Inflammatory macrophage treated with lipopolysaccharide for 1 hour (primary cell): ENCODE data around the gene TEX264.
"Not testable (repeated sequence)": the region's sequence is repeated elsewhere in the genome, so short reads cannot be mapped to it uniquely, and the experiment has no call there.

Source experiments
- DNase-seq, 2 donors: peaks; one replicate each; pipeline ENCODE4 v3.0.0-alpha.2; 2020 to 2022

The TEX264 gene

DNA sequence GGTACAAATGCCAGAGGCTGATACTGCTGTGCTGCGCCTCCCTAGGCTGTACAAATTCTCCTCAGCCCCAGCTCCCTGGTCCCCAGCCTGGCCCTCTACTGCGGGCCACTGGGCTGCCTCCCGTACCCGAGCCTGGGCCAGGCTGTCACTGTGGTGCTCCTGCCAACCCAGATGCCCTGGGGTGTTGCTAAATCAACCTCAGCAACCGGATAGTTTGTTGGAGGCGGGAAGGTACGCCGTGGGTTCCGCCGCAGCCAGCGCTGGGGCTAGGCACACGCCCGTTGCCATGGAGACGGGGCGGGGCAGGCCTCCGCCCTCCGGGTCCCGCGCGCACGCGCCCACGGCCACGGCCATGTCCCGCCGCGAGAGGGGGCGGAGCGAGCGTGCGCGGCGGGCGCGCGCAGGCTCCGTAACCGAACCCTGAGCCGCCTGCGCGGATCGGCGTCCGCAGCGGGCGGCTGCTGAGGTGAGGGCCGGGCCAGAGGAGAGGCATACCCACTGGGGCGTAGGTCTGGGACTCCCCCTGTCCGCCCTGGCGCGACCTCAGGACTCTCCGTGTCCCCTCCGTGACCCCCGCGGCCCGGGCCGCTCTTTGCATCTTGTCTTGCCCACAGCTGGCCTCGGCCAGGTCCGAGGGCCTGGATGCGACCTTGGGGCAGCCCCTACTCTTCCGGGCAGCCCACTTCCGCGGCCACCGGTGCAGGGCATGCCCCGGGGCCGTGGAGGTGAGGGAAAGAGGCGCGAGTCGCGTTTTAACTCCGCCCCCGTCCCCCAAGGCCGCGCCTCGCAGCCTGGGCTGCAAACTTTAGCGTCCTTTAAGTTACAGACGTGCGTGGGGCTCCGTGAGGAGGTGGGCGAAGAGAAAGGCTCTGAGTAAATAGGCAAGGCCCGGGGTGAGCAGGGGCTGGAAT lies at the start of gene TEX264:
Gene TEX264, plus strand, starts transcription at position 430 of the 911 bp plus-strand sequence. CDS start 3,053 bp downstream, outside the sequence.
- DNase-seq, result peak; percentile 86 to 95

DNA sequence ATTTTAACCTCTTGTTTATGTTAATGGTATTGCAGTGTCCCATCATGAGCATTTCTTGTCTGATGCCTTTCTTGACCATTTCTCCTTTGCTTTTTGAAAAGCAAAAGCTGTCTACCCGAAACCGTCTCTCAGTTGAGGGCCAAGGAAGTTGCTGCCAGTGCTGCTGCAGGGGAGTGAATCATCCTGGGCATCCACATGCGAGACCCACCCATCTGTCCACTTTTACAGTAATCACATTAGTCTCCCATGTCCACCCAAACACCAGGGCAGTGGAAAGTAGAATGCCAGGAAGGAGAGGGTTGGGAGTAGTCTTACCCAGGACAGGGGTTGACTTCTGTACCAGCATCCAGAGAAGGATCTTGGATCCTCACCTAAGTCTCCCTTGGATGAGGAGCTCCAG lies 48.6 kb upstream of the TEX264 start:
- no peak for DNase-seq

GRCh38 chr3:51622868-51623267 lies 48.2 kb upstream of the TEX264 start:
- no peak for DNase-seq

- no peak for DNase-seq
These were observed 40.5 kb upstream of the TEX264 start for GRCh38 chr3:51630513-51630912.

- no peak for DNase-seq
These were observed 33.7 kb upstream of the TEX264 start for GRCh38 chr3:51637144-51637940.

- DNase-seq, result peak; percentile 44 to 54
These were observed 33.0 kb upstream of the TEX264 start for GRCh38 chr3:51637941-51638471.

- peak; percentile 66 to 71 for DNase-seq
These were observed 28.6 kb upstream of the TEX264 start for GRCh38 chr3:51642462-51642861.

DNA sequence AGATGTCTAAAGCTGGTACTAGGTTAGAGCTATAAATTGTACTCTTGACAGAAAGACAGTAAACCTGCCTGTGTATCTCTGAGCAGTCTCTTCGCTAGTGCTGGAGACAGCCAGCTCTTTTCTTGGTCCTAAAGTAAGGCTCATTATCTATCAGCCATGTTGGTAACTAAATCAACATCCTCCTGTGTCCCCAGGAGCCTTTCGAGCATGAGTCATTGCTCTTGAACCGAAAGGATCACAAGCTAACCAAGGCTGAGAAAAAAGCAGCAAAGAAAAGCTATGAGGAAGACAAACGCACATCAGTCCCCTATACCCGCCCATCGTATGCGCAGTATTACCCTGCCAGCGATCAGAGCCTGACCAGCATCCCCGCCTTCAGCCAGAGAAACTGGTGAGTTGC lies 25.0 kb upstream of the TEX264 start:
- DNase-seq, result no peak

DNA sequence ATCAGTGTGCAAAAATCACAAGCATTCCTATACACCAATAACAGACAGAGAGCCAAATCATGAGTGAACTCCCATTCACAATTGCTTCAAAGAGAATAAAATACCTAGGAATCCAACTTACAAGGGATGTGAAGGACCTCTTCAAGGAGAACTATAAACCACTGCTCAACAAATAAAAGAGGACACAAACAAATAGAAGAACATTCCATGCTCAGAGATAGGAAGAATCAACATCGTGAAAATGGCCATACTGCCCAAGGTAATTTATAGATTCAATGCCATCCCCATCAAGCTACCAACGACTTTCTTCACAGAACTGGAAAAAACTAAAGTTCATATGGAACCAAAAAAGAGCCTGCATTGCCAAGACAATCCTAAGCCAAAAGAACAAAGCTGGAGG lies 18.9 kb upstream of the TEX264 start:
- DNase-seq, result not testable (repeated sequence)

DNA sequence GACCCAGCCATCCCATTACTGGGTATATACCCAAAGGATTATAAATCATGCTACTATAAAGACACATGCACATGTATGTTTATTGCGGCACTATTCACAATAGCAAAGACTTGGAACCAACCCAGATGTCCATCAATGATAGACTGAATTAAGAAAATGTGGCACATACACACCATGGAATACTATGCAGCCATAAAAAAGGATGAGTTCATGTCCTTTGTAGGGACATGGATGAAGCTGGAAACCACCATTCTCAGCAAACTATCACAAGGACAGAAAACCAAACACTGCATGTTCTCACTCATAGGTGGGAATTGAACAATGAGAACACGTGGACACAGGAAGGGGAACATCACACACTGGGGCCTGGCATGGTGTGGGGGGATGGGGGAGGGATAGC lies 17.6 kb upstream of the TEX264 start:
- not testable (repeated sequence) for DNase-seq

GRCh38 chr3:51657234-51657633 lies 13.8 kb upstream of the TEX264 start:
- DNase-seq, result peak; percentile 75 to 85

- no peak for DNase-seq
These were observed 11.1 kb upstream of the TEX264 start for GRCh38 chr3:51659942-51660341.

- no peak for DNase-seq
These were observed 8.6 kb upstream of the TEX264 start for GRCh38 chr3:51662456-51662855.

GRCh38 chr3:51668756-51669155 lies 2.3 kb upstream of the TEX264 start:
- no peak for DNase-seq

DNA sequence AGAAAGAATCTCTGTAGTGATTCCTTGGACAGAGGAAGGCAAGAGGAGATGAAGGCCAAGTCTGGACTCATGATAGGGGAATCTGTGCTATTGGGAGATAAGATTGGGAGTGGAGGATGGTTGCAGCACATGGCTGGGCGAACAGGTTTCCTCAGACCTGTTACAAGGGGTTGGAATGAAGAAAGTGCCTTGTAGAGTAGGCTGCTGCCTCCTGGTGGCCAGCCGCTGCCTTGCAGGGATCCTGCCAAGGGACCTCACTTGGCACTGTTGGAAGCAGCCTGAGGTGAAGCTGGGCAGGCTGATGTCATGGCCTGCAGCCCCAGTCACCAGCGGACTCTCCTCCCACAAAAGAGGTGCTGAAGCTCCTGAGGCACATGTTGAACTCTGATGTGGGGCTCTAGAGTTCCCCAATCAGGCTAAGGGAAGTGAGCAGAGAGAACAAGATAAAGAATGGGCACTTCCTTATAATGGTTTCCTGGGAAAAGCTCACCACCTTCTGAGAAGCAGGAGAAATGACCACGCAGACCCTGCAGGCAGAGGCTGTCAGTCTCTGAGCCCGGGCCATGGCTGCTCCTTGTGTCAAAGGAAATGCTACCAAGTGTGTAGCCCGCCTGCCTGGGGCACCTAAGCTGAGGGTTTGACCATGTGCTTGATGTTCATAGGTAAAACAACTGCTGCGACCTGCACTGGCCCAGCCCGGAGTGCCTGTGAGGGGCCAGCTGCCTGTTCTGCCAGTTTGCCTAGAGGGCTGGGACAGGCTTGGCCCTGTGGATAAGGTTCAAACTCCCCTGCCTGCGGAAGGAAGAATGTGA lies 1.6 kb upstream of the TEX264 start:
- DNase-seq, result peak; percentile 71 to 91

DNA sequence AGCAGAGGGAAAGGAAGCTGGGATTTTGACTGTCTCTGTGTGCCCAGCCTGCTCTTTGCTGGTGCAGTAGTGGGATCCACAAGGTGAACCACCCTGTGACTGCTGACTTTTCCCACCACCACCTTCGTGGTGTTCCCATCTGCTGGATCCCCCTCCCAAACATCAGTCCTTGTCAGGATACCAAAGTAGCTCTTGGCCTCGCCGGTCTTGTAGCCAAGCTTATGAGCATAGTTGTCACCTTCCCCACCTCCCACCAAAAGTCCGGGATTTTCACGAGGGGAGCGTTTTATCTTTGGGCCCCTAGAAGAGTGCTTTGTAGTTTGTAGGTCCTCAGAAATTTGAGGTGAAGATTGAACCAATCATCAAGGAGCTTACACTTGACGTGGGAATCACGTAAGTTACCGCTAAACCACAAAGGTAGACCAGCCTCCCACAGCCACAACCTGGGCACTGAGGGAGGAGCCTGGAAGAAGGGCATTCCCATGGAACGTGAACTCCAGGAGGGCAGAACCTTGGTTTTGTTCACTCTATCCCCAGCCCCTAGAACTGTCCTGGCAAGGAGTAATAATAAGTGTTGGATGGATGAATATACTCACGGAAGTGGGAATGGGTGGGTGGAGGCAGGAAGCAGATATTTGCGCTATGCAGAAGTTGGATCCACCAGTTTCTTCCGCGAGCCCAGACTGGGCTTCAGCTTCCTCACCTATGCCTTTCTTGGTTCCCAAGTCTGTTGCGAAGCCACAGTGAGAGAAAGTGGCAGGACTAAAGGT lies 814 bp upstream of the TEX264 start:
- DNase-seq, result peak in 1 of 2 donors; percentile 20

DNA sequence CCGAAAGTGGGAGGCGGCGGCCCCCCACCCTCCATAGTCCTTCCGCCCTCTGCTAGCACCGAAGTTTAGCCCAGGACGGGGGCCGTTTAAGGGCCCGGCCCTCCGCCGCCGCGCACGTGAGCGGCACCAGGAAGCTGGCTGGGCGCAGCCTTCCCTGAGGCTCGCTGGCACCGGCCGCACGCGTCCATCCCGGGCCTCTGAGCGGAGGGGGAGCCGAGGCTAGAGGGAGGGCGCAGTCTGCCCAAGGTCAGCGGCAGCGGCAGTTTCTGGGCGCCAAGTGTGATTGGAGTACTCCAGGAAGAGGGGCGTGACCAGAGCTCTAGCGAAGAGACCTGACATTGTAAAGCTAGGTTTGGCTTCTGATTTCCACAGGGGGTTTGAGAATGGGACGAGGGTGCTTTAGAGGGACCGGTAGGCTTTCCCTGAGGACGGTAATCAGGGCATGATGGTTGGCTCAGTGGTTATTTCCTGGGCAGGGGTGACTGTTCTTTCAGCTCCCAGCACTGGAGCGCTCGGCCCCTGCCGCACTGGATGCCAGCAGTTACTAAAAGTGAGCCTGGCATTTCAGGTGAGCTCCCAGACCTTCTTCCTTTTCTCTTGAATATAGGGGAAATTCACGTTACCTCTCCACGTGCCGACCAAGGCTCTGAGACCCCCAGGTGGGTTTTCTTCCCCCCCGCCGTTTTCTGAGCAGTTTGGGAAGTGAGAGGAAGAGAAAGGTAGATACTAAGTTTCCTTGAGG lies 853 bp downstream of the TEX264 start:
- peak; percentile 41 to 58 for DNase-seq

DNA sequence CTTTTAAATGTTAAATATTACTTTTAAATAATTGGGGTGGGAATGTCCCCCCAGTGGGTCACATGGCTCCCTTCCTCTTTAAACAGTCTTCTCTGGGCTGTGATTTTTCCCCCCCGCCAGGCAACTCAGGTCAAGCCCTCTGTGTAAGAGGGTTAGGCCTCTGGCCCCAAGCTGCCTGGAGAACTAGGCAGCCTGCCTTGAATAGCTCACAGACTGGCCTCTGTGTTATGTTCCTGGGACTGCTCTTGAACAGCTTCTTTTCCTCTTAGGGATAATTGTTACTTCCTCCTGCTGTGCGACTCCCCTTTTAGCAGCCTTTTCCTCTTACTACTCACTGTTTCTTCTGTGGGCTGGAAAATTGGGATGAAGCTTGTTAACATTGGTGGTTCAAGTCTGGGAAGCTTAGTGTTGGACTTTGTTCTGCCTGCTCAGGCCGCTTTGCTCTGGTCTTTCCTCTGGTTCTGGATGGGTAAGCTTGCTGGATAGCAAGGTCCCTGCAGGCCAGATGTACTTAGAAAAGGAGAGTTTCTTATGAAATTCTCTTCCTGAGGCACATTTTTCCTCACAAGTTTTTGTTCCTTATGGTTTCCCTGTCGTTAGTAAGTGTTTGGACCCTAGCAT lies 2.2 kb downstream of the TEX264 start:
- DNase-seq, result no peak

DNA sequence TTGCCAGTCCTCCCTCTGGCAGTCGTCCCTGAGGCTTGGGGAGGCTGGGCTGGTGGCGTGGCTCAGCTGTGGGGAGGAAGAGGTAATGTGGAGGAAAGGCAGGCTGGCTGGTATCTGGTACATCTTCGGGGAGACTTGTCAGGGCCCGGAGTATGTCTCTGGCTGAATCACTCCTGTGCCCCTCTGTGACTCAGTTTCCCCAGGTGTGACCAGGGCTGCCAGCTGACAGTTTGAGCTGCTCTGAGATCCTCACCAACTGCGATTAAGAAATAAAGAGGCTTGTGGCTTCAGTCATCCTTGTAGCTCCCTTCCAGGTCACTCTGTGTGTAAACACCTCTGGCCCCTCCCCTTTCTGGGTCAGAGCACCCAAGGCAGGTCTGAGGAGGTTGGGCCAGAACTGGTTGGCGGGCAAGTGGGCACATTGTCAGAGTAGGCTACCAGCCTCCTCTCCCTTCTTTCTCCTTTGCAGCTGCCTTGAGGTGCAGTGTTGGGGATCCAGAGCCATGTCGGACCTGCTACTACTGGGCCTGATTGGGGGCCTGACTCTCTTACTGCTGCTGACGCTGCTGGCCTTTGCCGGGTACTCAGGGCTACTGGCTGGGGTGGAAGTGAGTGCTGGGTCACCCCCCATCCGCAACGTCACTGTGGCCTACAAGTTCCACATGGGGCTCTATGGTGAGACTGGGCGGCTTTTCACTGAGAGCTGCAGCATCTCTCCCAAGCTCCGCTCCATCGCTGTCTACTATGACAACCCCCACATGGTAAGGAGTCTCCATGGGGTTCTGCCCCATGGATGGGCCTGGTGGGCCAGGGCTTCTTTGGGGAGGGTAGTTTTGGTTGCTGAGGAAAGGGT lies 3.0 kb downstream of the TEX264 start:
- no peak for DNase-seq

DNA sequence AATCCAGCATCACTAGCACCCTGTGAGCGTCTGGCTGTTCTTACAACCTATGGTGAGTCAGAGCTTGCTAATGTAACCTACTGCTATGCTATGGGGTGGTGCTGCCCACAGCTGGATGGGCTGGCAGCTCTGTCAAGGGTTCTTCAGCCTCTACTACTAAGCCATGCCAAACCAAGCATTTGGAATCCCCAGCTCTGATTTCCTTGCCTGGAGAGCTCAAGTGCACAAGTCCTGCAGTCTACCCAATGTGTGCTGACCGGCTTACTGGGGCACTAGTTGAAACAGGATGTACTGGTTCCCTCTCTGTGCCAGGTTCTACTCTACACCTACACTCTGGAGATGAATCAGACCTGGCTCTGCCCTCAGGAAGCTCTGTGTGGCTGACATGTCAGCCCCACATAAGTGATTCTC lies 4.2 kb downstream of the TEX264 start:
- DNase-seq, result no peak
